HG03060 (cell line): Measurements from ENCODE around the gene PICALM.

Experiments
- ATAC-seq: cut with Tn5 transposase; IDR thresholded peaks from one replicate; pipeline ENCODE4 v1.9.1; 2021; ENCODE audit warnings: low read depth, moderate number of reproducible peaks; ENCODE audit not compliant: unreplicated experiment

The PICALM gene

GRCh38 chr11:86052693-86053641, 15.9 kb downstream of the PICALM start:
- no peak for ATAC-seq

- ATAC-seq, result no peak
Measured at GRCh38 chr11:86050196-86050709, 18.6 kb downstream of the PICALM start.

GRCh38 chr11:86047275-86047991, 21.5 kb downstream of the PICALM start:
- ATAC-seq, result no peak

- ATAC-seq, result no peak
Measured at GRCh38 chr11:86046116-86046515, 22.8 kb downstream of the PICALM start.

- no peak for ATAC-seq
Measured at GRCh38 chr11:86043765-86044503, 24.9 kb downstream of the PICALM start.

- ATAC-seq, result peak; percentile 57
Measured at GRCh38 chr11:86041975-86042378, 26.9 kb downstream of the PICALM start.

GRCh38 chr11:86040919-86041850, 27.7 kb downstream of the PICALM start:
- no peak for ATAC-seq

GRCh38 chr11:86039094-86039493, 29.8 kb downstream of the PICALM start:
- ATAC-seq, result no peak

- no peak for ATAC-seq
Measured at GRCh38 chr11:86037743-86038142, 31.1 kb downstream of the PICALM start.

- ATAC-seq, result no peak
Measured at GRCh38 chr11:86035920-86036319, 33.0 kb downstream of the PICALM start.

GRCh38 chr11:86035164-86035563, 33.7 kb downstream of the PICALM start:
- no peak for ATAC-seq

GRCh38 chr11:86034710-86035109, 34.2 kb downstream of the PICALM start:
- no peak for ATAC-seq

- peak; percentile 61 for ATAC-seq
Measured at GRCh38 chr11:86021377-86021776, 47.5 kb downstream of the PICALM start.

- no peak for ATAC-seq
Measured at GRCh38 chr11:86018249-86018648, 50.6 kb downstream of the PICALM start.

GRCh38 chr11:86016451-86016850, 52.4 kb downstream of the PICALM start:
- ATAC-seq, result no peak

GRCh38 chr11:86015699-86016098, 53.2 kb downstream of the PICALM start:
- no peak for ATAC-seq

GRCh38 chr11:86014221-86014620, 54.7 kb downstream of the PICALM start:
- no peak for ATAC-seq

GRCh38 chr11:86013713-86014112, 55.2 kb downstream of the PICALM start:
- ATAC-seq, result no peak

- no peak for ATAC-seq
Measured at GRCh38 chr11:86011175-86011574, 57.7 kb downstream of the PICALM start.

GRCh38 chr11:86003654-86004053, 65.2 kb downstream of the PICALM start:
- no peak for ATAC-seq
